CD4-positive, alpha-beta T cell treated with Interferon gamma for 1 hour (primary cell): ENCODE data around the gene TSSK6.
"Not testable (repeated sequence)": the region's sequence is repeated elsewhere in the genome, so short reads cannot be mapped to it uniquely, and the experiment has no call there.

Experiments used
- DNase-seq: peaks from one replicate; pipeline ENCODE4 v3.0.0-alpha.2; 2020

The TSSK6 gene

GRCh38 chr19:19485998-19486290 is 29.4 kb downstream of the TSSK6 start:
- DNase-seq = no peak

- DNase-seq = no peak
Observed at GRCh38 chr19:19485161-19485997, 30.0 kb downstream of the TSSK6 start.

DNA sequence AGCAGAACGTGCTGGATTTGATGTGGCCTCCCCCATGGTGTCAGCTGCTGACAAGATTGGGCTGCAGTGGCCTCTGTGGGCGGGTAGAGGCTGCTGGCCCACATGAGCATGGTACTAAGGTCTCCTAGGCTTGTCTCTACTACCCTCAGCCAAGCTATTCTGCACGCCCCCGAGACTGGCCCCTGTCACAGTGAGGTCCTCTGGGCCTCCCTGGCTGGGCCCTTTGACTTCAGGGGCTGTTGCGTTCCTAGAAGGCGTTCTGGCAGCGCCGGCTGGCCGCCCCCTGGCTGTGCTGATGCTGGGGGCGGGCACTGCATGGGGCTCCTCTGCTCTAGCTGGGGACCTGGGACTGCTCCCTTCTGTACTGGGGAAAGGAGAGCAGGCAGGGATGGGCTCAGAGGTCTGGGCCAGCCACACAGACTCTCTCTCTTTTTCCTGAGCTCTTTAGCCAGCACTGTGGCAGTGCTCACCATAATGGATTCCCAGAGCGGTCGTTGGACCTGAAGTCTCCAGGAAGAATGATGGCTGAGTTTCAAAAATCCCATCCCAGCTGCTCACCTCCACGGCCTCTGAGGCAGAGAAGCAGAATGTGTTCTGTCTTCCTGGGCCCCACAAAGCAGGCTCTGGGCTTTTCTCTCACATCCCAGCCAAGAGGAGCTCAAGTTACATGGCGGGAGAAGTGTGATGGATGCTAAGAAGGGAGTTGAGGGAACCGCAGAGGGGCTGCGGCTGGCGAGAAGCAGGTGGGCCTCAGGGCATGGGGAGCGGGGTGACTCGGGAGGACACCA is 32.3 kb downstream of the TSSK6 start:
- DNase-seq = no peak

DNA sequence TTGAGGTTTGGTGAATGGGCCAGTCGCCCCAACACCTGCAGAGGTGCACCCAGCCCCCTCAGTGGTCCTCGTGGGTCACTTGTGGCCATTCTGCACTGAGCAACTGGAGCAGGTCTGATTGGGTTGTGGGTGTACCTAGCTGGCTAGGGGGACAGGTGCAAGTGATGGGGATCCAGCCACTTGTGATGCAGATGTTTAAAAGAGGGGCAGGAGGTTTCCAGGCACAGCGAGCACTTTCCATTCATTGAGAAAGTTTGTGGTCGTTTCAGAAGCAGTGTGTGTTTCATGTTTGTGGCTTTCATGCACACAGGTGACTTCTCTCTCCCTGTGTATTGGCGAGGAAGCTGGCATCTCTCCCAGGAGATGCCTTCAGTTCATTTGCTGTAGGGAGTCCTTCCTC is 34.7 kb downstream of the TSSK6 start:
- no peak for DNase-seq

DNA sequence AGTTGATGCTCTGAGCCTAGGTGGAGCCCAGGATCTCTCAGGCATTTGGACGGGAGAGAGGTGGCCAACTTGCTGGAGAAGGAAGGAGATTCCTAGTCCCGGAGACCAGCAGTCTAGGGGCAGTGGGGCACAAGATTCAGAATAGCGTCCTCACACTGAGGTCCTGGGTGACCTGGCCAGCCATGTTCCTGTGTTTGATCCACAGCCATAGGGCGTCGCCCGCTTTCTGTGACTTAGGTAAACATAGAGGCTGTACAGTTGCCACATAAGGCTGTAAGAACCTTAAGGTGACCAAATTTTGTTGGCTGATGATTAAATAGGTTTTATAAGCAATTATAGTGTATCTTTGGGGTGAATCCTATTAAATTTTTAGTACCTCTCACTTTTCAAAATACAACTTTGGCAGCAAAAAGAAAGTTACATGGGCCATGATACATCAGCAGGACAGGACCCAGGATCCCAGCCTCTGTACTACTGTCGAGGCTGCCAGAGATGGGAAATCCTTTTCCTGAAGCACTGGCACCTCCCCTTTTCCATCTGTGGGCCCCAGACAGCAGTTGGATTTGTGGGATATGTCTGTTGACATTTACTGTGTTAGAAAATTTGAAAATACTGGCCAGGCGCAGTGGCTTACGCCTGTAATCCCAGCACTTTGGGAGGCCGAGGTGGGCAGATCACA is 37.5 kb downstream of the TSSK6 start:
- no peak for DNase-seq

DNA sequence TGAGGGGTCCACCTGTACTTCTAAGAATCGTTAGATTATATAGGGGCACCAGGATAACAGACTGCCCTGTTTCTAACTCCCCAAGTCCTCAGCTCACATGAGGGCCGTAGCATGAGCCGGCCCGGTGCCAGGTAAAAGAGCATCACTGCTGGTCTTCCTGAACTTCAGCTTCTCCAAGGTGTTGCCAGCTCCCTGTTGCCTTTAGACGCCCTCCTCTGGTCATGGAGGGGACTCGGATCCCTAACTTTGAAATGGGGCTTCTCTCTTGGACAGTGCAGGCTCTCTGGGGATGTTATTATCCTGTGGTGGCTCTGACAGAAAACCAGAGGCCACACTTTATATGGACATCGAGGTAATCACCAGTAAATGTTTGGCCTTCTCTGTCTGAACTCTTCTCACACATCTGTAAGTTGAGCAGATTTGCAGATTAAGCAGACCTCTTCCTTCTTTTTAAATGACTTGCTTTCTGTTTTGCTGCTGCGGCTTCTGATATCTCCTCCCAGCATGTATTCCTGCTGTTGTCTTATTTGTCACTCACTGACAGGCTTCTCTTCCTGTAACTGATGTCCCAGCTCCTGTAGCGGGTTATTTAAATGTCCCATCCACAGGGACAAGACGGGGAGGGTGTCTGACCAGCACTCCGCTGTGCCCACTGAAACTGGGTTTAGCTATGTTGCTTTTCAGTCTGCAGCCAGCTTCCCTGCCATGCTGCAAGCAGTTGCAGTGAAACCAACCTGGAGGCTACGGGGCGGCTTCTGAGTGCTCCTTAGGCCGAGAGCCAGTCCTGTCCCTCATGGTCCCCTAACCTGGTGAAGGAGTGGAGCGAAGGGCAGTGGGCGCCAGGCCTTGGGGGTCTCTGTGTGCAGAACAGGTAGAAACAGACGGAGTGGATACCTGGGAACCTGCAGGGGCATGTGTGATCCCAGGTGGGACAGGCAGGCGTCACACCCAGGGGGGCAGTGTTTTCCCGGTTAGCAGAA is 39.2 kb downstream of the TSSK6 start:
- no peak for DNase-seq

GRCh38 chr19:19475015-19475765 is 40.2 kb downstream of the TSSK6 start:
- DNase-seq = no peak

DNA sequence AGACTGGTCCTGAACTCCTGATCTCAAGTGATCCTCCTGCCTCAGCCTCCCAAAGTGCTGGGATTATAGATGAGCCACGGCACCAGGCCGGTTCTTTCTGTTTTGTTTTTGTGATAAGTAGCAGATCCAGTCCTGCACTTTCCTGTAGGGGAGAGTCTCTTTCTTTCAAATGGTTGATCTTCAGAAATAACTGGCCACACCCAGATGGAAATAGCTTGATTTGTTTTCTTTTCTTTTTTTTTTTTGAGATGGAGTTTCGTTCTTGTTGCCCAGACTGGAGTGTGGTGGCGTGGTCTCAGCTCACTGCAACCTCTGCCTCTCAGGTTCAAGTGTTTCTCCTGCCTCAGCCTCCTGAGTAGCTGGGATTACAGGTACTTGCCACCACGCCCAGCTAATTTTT is 43.2 kb downstream of the TSSK6 start:
- DNase-seq = not testable (repeated sequence)

- DNase-seq = no peak
Observed at GRCh38 chr19:19471682-19472081, 43.7 kb downstream of the TSSK6 start.

DNA sequence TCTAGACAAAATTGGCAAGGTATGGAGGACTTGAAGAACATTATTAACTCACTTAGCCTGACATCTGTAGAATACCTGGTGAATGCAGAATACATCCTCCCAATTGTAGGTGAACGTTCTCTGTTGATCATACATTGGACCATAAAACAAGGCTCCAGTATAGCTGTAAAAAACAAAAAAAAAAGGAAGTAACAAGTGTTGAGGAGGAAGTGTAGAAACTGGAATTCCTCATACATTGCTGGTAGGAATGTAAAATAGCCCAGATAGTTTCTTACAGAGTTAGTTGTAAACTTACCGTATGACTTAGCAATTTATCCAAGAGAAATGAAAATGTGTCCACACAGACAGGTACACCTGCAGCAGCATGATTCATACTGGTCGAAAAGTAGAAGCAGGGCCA is 44.8 kb downstream of the TSSK6 start:
- no peak for DNase-seq

- no peak for DNase-seq
Observed at GRCh38 chr19:19468424-19469050, 46.8 kb downstream of the TSSK6 start.

DNA sequence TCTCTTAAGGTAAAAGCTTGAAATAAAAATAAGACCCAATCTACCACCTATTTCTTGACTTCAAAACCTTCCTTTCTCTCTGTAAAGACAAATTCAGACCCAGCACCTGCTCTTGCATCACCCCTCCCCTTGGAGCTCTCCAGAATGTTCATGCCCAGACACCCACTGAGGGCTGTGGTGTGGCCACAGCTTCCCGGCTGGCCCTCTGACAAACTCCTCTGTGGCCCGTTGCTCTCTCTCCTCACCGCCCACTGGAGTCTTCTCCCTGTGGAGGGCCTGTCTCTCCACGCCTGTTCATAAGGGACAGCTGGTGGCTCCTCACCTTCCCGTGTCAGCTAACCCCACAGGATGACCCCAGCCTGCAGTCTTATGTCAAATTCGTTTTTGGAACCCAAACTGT is 49.1 kb downstream of the TSSK6 start:
- DNase-seq = no peak

DNA sequence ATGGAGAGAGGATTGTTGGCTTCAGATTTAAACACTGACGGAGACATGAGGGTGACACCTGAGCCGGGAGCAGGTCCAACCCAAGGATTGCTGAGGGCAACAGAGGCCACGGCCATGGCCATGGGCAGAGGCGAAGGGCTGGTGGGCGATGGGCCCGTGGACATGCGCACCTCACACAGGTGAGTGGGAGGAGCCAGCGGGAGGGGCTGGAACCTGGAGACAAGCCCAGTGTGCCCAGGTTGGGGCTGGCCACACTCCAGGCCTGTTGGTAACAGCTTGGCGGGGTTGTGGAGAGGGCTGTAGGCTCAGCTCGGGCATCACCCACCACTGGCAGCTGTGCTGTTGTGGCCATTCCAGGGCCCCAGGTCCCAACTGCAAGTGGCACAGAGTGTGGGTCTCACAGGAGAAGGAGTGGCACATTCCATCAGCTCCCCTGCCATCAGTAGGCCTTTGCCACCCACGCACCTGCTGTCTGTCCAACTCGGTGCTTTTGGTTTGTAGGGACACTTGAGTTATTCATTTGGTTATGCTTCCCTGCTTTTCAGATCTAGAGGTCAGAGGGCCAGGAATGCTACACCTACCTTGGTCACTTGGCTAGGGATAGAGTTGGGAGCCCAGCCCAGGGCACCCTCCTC is 49.8 kb downstream of the TSSK6 start:
- no peak for DNase-seq

- DNase-seq = no peak
Observed at GRCh38 chr19:19464339-19465098, 50.8 kb downstream of the TSSK6 start.
